AG09319 (cell line): Measurements from ENCODE around the gene BEST4.

Experiments used
- DNase-seq: peaks from one replicate; pipeline ENCODE4 v3.0.0-alpha.2; 2010; ENCODE audit warnings: low read depth; ENCODE audit errors: extremely low read depth
- TF ChIP-seq, protein P1 (sequence below): IDR thresholded peaks from 2 replicates; pipeline ENCODE4 v1.5.1; 2011; ENCODE audit warnings: low read depth, mild to moderate bottlenecking, inconsistent platforms, low read length, moderate library complexity

BEST4 gene

GRCh38 chr1:44788120-44788860 is at the start of gene BEST4:
Gene BEST4 (minus strand): TSS chr1:44788170. CDS start chr1:44787705, 465 bp downstream.
- DNase-seq: no peak
- TF ChIP-seq, protein P1, sequence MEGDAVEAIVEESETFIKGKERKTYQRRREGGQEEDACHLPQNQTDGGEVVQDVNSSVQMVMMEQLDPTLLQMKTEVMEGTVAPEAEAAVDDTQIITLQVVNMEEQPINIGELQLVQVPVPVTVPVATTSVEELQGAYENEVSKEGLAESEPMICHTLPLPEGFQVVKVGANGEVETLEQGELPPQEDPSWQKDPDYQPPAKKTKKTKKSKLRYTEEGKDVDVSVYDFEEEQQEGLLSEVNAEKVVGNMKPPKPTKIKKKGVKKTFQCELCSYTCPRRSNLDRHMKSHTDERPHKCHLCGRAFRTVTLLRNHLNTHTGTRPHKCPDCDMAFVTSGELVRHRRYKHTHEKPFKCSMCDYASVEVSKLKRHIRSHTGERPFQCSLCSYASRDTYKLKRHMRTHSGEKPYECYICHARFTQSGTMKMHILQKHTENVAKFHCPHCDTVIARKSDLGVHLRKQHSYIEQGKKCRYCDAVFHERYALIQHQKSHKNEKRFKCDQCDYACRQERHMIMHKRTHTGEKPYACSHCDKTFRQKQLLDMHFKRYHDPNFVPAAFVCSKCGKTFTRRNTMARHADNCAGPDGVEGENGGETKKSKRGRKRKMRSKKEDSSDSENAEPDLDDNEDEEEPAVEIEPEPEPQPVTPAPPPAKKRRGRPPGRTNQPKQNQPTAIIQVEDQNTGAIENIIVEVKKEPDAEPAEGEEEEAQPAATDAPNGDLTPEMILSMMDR: no peak

- TF ChIP-seq, protein P1: peak; percentile 87
- peak; percentile 80 for DNase-seq
These were observed 48.0 kb upstream of the BEST4 start for GRCh38 chr1:44835738-44836675.

GRCh38 chr1:44834328-44834727 is 46.4 kb upstream of the BEST4 start:
- TF ChIP-seq, protein P1: no peak
- no peak for DNase-seq

DNA sequence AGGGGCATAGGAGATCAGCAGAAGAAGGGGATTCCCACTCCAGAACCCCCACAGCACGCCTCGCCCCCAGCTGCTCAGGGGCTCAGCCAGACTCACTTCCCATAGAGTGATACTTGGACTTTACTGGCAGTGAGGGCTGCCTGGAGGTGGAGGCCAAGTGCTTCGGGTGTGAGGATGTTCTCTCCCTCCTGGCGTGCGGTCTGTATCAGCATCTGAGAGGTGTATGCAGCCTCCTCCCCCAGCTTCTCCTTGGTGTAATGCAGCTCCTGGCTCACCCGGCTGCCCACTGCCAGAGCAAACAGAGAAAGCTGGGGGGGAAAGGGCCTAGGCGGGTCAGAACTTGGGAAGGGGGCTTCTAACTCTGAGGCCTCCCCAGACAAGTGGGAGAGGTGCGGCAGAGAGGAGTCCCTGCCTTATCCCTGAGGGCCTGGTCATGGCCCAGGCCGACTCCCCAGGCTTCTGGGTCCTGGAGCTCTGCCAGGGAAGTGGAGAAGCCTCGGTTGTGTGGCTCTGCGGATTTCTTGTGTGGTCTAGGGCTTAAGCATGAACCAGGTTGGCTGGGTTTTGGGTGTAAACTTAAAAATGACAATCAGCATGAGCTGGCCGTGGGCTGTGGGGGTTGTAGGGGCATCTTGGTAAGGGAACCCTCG is 44.2 kb upstream of the BEST4 start:
- TF ChIP-seq, protein P1: no peak
- no peak for DNase-seq

- TF ChIP-seq, protein P1: no peak
- DNase-seq: no peak
These were observed 43.5 kb upstream of the BEST4 start for GRCh38 chr1:44831516-44831915.

GRCh38 chr1:44830900-44831304 is 42.9 kb upstream of the BEST4 start:
- DNase-seq: no peak
- TF ChIP-seq, protein P1: no peak
